Measurements from ENCODE around the gene PDE1A. TPM values are rescaled to one million over a fixed set of nuclear protein-coding genes. Genes with fewer than 3 reads are reported as not detected.

Gene PDE1A
- total RNA-seq, 1 donor from 2014 or later, result not detected

DNA sequence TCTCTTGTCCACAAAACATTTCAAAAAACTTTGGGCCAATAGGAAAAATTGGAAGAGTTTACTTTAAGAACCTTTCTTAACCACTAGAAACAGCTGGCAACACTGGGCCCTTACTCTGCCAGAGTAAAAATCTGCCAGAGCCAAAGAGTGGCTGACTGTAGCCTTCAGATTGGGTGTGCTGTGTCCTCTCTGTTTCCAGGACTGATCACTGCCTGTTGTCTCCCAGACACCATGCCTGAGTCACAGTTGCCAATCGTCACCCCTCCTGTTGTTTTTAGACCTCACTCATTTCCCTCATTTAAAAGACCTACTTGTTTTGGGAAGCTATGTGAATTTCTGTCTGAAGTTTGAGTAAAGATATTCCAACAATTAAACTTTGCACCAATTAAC, 282.1 kb downstream of the PDE1A start:
- H3K4me3 ChIP-seq (ENCODE audit: low read depth, low read length), result no peak overlapping the region
- TF ChIP-seq, protein P1, sequence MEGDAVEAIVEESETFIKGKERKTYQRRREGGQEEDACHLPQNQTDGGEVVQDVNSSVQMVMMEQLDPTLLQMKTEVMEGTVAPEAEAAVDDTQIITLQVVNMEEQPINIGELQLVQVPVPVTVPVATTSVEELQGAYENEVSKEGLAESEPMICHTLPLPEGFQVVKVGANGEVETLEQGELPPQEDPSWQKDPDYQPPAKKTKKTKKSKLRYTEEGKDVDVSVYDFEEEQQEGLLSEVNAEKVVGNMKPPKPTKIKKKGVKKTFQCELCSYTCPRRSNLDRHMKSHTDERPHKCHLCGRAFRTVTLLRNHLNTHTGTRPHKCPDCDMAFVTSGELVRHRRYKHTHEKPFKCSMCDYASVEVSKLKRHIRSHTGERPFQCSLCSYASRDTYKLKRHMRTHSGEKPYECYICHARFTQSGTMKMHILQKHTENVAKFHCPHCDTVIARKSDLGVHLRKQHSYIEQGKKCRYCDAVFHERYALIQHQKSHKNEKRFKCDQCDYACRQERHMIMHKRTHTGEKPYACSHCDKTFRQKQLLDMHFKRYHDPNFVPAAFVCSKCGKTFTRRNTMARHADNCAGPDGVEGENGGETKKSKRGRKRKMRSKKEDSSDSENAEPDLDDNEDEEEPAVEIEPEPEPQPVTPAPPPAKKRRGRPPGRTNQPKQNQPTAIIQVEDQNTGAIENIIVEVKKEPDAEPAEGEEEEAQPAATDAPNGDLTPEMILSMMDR (conservative IDR thresholded peaks at IDR 0.05; ENCODE audit: low read depth, low read length), result no peak
- DNase-seq (ENCODE audit: low read depth), result no peak

DNA sequence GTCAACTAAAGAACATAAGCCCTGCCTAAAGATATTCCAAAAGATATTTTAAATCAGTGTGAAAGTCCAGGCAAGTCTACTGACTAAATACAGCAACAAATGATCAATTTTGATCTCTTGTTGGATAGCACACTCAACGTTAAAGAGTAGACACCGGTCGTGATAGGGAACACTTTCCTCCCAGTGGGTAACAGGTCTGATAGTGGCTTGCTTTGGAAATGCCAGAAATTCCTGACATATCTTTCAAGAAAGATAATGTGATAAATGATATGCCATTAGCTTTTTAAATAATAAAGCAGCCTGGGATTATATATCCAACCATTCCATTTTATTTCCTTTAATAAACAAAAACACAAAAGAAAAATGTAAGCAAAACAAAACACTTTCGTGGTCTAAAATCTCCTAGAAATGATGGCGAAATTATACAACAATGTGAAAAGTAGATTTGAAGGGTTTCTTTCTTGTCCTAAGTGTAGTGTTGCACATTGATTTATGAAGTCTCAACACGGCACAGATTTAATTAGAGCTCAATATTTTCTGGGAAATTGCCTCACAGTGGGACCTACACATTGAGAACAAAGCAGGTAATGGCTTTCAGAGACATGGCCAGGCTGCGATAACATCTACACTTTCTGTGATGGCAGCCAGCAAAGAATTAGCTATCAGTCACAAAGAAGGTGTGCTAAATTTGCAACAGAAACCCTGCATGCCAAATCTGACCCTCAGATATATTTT, 282.6 kb downstream of the PDE1A start:
- TF ChIP-seq, protein P1 (conservative IDR thresholded peaks at IDR 0.05; ENCODE audit: low read depth, low read length), result no peak
- H3K4me3 ChIP-seq (ENCODE audit: low read depth, low read length), result no peak overlapping the region
- DNase-seq (ENCODE audit: low read depth), result no peak

DNA sequence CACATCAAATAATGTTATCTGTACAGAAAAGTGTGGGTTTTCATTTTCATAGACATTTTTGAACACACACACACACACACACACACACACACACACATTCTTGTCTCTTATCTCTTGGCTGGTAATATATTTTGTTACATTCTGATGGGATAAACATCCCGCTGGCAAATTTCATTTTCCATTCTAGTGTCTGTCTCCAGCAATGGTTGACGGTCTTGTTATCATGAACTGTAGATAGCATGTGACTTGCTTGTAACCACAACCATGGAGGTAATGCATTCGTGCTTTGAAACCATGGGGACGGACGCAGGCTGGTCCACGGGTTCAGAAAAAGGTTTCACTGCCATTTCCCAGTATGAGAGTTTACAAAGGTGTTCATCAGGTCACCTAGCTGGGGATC, 284.8 kb downstream of the PDE1A start:
- H3K4me3 ChIP-seq (ENCODE audit: low read depth, low read length), result no peak overlapping the region
- TF ChIP-seq, protein P1 (conservative IDR thresholded peaks at IDR 0.05; ENCODE audit: low read depth, low read length), result no peak
- DNase-seq (ENCODE audit: low read depth), result no peak

DNA sequence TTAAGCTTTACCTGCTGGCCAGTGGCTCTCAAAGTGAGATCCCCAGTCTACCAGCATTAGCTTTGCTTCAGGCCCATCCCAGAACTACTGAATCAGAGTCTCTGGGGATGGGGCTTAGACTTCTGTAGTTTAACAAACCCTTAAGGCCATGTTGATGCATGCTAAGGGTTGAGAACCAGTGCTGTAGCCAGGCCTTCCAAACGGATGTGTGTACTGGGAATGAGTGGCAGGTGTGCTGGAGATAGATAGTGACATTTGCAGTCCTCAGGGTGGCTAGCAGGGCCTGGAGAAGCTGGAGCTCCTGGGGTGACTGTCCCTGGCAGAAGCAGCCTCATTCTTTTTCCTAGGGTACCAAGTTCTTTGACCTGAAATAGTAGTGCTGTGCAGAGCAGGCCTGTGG, 292.6 kb downstream of the PDE1A start:
- DNase-seq (ENCODE audit: low read depth), result no peak
- no peak overlapping the region for H3K4me3 ChIP-seq (ENCODE audit: low read depth, low read length)
- TF ChIP-seq, protein P1 (conservative IDR thresholded peaks at IDR 0.05; ENCODE audit: low read depth, low read length), result no peak

DNA sequence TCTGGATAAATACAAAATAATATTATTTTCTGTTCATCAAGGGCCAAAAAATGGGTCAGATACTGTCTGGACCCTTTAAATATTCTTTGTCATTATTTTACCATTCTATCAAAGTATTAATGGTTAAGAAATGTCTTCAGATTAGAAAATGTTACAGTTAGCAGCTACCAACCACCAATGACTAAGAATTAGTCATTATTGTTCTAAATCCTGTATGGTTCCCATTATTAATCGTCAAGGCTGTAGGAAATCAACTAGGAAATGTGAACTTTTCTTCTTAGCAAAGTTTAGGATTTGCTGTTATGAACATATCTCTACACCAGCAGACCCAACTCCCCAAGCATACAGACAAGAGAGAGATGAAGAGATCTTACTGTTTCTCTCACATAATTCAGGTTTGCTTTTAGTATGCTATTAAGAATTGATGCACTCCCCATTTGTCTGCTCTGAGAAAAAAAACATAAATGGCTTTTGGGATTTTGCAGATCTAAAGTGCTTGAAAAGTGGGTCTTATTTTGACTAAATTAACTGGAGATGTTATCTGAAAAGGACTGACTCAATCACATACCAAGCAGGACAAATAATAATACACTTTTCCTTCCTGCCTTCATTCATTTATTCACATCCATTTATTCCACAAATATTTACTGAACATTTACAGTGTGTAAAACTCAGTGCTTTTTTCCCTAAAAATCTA, 293.5 kb downstream of the PDE1A start:
- no peak overlapping the region for H3K4me3 ChIP-seq (ENCODE audit: low read depth, low read length)
- TF ChIP-seq, protein P1 (conservative IDR thresholded peaks at IDR 0.05; ENCODE audit: low read depth, low read length), result no peak
- DNase-seq (ENCODE audit: low read depth), result no peak

DNA sequence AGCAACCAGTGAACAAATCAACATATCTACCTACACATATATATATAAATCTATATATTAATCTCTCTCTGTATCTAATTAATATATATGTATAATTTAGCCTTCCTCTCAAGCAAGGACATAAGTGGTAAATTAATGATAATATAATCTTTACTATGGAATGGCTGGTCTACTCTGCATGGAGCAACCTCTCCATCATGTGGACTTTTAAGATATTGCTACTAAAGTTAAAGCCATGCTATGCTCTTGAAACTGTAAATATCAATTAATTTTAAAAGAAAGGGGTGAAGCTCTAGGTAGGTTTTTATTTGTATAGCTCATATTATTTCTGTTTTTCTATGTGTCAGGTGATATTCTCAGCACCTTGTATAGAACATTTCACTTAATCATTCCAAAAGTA, 294.2 kb downstream of the PDE1A start:
- no peak overlapping the region for H3K4me3 ChIP-seq (ENCODE audit: low read depth, low read length)
- TF ChIP-seq, protein P1 (conservative IDR thresholded peaks at IDR 0.05; ENCODE audit: low read depth, low read length), result peak; percentile 45
- no peak for DNase-seq (ENCODE audit: low read depth)
